ENCODE results near the gene PIN1. TPM values are rescaled to one million over a fixed set of nuclear protein-coding genes. Genes with fewer than 3 reads are reported as not detected.
"Not testable (repeated sequence)": the region's sequence is repeated elsewhere in the genome, so short reads cannot be mapped to it uniquely, and the experiment has no call there.

PIN1 gene
- 67.3 TPM for total RNA-seq

GRCh38 chr19:9834726-9835506 lies at the start of gene PIN1:
TSS of gene PIN1 (plus strand) at chr19:9835318. CDS start at chr19:9835345, 27 bp downstream.
- DNase-seq (ENCODE audit: low spot score in 2 of 2) (peak; percentile 99), FAIRE-seq (no peak)

DNA sequence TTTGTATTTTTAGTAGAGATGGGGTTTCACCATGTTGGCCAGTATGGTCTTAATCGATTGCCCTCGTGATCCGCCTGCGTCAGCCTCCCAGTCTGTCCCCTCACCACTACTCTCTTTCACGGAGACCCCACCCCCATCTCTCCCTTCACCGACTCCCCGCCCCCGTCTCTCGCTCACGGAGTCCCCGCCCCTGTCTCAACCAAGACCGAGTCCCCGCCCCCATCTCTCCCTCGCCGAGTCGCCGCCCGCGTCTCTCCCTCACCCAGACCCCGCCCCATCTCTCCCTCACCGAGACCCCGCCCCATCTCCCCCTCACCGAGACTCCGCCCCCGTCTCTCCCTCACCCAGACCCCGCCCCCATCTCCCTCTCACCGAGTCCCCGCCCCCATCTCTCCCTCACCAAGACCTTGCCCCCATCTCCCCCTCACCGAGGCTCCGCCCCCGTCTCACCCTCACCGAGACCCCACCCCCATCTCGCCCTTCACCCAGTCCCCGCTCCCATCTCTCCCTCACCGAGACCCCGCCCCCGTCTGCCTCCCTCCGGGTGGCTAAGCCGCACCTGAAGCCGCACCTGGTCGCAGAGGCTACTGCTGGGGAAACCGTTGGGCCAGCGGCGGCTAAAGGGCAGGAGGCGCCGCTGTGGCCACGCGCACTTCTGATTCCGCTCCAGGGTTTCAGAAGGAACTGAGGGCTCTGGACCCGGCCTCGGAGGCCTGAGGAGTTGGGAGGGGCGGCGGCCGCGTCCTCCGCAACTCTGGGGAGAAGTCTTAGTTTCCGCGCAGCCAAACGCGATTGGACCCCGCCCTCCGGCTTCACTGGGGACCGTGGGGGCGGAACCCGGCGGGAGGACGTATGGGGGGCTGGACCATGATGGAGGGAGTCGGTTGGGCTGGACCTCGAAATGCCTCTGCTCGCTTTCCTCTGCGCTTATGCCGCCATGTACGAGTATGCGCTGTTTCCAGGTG lies 49.5 kb upstream of the PIN1 start:
- FAIRE-seq: no peak
- DNase-seq (ENCODE audit: low spot score in 2 of 2): peak; percentile 73 to 91

DNA sequence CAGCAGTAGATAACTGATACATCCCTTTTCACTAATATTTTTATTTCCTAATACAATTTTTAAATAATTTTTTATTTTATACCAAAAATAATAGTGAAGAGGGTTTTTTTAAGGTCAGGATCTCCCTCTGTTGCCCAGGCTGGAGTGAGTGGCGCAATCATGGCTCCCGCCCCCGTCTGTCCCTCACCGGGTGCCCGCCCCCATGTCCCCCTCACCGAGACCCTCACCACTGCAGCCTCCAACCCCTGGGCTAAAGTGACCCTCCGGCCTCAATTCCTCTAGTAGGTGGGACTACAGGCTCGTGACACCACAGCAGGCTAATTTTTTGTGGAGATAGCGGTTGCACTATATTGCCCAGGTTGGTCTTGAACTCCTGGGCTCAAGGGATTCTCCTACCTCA lies 48.8 kb upstream of the PIN1 start:
- FAIRE-seq (no peak), DNase-seq (ENCODE audit: low spot score in 2 of 2) (no peak)

- no peak for FAIRE-seq
- no peak for DNase-seq (ENCODE audit: low spot score in 2 of 2)
Observed at GRCh38 chr19:9786819-9787218, 48.3 kb upstream of the PIN1 start.

- not testable (repeated sequence) for FAIRE-seq
Observed at GRCh38 chr19:9788604-9789003, 46.5 kb upstream of the PIN1 start.

DNA sequence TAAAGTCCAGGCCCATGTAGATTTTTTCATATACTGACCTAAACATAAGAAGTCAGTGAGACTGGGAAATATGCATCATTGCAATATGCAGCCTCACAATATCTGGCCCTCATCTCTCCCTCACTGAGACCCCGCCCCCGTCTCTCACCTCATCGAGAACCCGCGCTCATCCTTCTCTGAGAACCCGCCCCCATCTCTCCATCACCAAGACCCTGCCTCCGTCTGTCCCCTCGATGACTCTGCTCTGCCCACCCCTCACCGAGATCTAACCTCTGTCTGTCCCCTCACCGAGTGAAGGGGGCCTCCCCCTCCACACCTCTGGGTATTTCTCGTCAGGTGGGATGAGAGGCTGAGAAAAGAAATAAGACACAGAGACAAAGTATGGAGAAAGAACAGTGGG lies 46.1 kb upstream of the PIN1 start:
- FAIRE-seq (no peak), DNase-seq (ENCODE audit: low spot score in 2 of 2) (no peak)

More at GRCh38 chr19:9788604-9789003, 46.5 kb upstream of the PIN1 start:
- not testable (repeated sequence) for DNase-seq (ENCODE audit: low spot score in 2 of 2)

GRCh38 chr19:9789579-9789978 lies 45.5 kb upstream of the PIN1 start:
- not testable (repeated sequence) for FAIRE-seq

GRCh38 chr19:9791073-9791367 lies 44.1 kb upstream of the PIN1 start:
- not testable (repeated sequence) for DNase-seq (ENCODE audit: low spot score in 2 of 2); FAIRE-seq

More at GRCh38 chr19:9789579-9789978, 45.5 kb upstream of the PIN1 start:
- DNase-seq (ENCODE audit: low spot score in 2 of 2): not testable (repeated sequence)

- FAIRE-seq: no peak
- peak; percentile 83 to 88 for DNase-seq (ENCODE audit: low spot score in 2 of 2)
Observed at GRCh38 chr19:9791552-9792205, 43.4 kb upstream of the PIN1 start.

DNA sequence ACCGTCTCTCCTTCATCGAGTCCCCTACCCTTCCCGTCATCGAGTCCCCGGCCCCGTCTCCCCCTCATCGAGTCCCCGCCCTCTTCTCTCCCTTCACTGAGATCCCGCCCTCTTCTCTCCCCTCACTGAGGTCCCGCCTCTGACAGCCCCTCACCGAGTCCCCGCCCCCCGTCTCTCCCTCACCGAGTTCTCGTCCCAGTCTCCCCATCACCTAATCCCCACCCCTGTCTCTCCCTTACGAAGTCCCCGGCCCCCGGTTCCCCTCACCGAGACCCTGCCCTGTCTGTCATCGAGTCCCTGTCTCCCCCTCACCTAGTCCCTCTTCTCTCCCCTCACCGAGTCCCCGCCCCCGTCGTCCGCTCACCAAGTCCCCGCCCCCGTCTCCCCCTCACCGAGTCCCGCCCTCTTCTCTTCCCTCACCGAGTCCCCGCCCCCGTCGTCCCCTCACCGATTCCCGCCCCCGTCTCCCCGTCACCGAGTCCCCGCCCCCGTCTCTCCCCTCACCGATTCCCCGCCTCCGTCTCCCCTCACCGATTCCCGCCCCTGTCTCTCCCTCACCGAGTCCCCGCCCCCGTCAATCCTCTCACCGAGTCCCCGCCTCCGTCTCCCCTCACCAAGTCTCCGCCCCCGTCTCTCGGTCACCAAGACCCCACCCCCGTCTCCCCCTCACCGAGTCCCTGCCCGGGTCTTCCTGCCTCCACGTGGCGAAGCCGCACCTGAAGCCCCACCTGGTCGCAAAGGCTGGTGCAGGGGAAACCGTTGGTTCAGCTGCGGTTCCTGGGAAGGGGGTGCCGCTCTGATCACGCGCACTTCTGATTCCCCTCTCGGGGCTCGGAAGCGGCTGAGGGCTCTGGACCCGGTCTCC lies 42.7 kb upstream of the PIN1 start:
- DNase-seq (ENCODE audit: low spot score in 2 of 2): peak; percentile 82 to 87
- no peak for FAIRE-seq

DNA sequence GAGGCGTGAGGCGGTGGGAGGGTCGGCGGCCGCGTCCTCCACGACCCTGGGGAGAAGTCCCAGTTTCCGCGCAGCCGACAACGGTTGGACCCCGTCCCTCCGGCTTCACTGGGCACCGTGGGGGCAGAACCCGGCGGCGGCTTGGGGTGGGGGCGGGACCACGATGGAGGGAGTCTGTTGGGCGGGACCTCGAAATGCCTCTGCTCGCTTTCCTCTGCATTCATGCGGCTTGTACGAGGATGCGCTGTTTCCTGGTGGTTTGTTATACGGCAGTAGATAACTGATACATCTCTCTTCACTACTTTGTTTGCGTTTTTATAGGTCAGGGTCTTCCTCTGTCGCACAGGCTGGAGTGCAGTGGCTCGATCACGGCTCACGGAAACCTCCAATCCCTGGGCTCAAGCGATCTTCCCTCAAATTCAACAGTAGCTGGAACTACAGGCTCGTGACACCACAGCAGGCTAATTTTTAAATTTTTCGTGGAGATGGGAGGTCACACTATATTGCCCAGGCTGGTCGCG lies 42.0 kb upstream of the PIN1 start:
- no peak for FAIRE-seq
- no peak for DNase-seq (ENCODE audit: low spot score in 2 of 2)

DNA sequence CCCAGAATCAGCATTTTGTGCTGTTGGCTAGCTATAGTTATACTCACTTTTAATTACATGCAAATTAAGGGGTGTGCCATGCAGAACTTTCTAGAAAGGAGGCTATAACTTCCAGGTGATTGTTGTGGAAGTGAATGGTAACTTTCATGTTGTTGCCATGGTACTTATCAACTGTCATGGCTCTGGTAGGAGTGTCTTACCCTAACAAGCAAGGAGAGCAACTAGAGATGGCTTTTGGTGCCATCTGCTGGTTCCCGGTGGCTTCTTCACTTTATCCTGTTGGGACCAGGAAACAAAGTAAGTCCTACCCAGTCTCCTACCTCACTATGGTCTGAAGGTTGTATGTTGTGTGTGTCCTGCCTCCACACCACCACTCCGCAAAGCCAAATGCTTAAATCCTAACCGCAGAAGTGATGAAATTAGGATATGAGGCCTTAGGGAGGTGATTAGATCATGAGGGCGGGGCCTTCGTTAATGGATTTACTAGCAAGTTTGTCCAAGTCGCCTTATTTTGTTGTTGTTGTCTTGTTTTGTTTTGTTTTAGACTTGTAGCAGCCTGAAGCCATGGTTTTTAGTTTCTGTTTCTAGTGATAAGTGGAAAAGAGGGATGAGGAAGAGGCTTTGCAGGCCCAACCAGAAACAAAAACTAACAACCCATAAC lies 38.9 kb upstream of the PIN1 start:
- DNase-seq (ENCODE audit: low spot score in 2 of 2) (peak; percentile 65 to 70), FAIRE-seq (peak; percentile 74)

- FAIRE-seq: no peak
- DNase-seq (ENCODE audit: low spot score in 2 of 2): no peak
Observed at GRCh38 chr19:9797871-9798270, 37.2 kb upstream of the PIN1 start.

DNA sequence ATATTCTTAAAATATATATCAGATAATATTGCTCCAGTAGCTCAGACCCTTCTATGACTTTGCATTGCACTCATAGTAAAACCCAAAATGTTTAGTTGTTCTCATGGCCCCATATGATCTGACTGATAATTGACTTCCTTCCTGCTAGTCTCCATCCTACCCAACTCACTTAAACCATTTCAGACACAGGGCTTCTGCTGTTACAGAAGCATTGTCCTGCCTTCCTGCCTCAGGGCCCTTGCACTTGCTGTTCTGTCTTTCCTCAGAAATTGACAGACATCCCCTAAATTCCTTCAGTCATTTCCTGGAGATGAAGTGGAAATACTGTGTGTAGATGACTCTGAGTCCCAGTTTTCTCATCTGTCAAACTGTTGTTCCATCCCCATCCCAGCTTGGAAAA lies 36.0 kb upstream of the PIN1 start:
- FAIRE-seq (no peak), DNase-seq (ENCODE audit: low spot score in 2 of 2) (no peak)

GRCh38 chr19:9801976-9802375 lies 33.1 kb upstream of the PIN1 start:
- DNase-seq (ENCODE audit: low spot score in 2 of 2) (no peak), FAIRE-seq (no peak)

DNA sequence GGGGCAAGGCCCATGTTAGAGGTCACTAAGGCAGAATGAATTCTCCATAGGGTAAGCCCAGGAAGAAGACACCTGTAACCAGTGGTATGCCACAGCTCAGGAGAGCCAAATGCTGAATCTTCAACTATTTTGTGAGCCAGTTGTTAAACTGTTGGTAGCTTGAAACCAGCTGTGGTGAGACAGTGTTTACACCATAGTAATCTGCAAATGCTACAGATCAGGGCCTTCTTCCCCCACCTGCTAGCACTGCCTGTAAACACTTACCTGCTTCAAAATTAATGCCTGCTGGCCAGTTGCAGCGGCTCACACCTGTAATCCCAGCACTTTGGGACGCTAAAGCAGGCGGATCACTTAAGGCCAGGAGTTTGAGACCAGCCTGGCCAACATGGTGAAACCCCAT lies 28.3 kb upstream of the PIN1 start:
- no peak for FAIRE-seq
- no peak for DNase-seq (ENCODE audit: low spot score in 2 of 2)

DNA sequence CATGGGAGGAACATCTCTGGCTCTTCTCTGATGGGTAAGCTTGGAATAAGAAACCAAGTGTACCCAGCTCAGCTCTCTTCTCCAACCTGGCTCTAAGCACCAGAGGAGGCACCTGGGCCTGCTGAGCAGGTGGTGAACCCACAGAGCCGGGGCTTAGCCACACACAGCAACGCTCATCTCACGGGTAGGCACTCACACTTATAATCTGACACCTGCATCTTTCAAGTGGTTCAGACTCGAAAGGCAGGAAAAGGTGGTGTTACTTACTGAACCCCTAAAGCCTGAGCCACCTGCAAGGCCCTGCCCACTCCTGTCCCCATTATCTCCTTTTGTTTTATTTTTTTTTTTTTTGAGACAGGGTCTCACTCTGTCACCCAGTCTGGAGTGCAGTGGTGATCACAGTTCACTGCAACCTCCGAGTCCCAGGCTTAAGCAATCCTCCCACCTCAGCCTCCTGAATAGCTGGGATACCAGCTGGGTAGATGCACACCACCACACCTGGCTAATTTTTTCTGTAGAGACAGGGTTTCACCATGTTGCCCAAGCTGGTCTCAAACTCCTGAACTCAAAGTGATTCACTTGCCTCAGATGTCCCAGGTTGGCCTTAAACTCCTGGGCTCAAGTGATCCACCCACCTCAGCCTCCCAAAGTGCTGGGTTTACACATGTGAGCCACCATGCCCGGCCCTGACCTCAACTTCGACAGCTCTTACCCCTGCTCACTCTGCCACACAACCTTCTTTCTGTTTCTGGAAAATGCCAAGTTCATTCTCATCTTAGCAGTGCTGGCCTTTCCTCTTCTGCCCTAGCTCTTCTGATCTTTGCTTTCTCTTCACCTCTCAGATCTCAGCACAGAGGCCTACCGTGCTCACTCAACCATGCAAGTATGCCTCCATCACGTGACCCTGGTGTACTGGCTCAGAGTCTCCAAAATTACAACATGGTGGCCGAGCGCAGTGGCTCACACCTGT lies 26.0 kb upstream of the PIN1 start:
- no peak for FAIRE-seq
- DNase-seq (ENCODE audit: low spot score in 2 of 2): peak in 1 of 2 donors; percentile 2

DNA sequence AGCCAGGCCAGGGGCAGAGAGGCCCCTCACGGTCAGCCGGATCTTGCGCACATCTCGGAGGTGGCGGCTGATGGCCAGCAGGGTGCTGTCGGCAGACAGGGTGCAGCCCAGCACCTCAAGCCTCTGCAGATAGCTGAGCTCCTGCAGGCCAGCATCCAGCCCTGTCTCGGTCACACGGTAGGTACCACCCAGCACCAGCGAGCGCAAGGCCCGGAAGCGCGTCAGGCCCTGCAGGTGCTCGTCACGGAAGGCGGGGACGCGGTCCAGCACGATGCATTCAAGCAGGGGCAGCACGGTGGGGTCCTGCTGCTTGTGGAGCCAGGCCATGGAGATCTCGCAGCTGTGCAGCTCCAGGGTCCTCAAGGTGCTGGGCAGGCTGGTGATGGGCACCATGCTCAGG lies 24.0 kb upstream of the PIN1 start:
- FAIRE-seq (no peak), DNase-seq (ENCODE audit: low spot score in 2 of 2) (no peak)
